ENCODE measurements around the gene MARCHF3.
"Not testable (repeated sequence)": the region's sequence is repeated elsewhere in the genome, so short reads cannot be mapped to it uniquely, and the experiment has no call there.

MARCHF3 gene

GRCh38 chr5:127012916-127013315 lies 17.4 kb downstream of the MARCHF3 start:
- DNase-seq (ENCODE audit: low read depth, low spot score), result peak; percentile 22

DNA sequence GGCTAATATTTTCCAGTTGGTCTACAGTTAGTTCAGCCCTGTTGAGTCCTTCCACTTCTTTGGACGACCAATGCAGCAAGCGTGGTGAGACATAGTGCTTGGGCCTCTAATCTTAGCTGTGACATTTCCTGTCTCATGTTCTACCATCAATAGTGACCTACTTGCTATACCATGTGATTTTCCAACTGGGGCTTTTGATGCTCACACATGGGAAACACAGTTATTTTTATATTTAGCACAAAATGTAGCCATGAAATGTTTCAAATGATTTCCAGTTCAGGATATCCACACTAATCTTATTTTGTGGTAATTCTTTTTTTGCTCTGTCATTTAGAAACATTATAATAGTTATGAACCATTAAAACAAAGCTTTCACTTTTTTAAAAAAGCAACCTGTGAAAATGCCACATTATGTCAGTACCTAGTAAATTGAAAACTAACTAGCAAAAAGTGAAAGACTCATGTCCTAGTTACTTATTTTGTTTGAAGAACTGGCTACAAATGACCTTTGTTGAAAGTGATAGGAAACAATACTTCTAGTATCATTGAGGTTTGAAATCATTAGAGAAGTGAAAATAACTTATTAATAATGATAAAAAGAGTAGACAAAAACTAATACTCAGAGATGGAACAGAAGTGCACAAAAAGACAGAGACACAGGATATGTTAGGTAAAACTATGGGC lies 18.3 kb downstream of the MARCHF3 start:
- no peak for DNase-seq (ENCODE audit: low read depth, low spot score)

- peak; percentile 90 for DNase-seq (ENCODE audit: low read depth, low spot score)
Observed at GRCh38 chr5:127011153-127011552, 19.2 kb downstream of the MARCHF3 start.

- peak; percentile 17 for DNase-seq (ENCODE audit: low read depth, low spot score)
Observed at GRCh38 chr5:127010362-127010761, 20.0 kb downstream of the MARCHF3 start.

GRCh38 chr5:127009784-127010183 lies 20.6 kb downstream of the MARCHF3 start:
- no peak for DNase-seq (ENCODE audit: low read depth, low spot score)

GRCh38 chr5:127008300-127008975 lies 21.9 kb downstream of the MARCHF3 start:
- DNase-seq (ENCODE audit: low read depth, low spot score), result no peak

DNA sequence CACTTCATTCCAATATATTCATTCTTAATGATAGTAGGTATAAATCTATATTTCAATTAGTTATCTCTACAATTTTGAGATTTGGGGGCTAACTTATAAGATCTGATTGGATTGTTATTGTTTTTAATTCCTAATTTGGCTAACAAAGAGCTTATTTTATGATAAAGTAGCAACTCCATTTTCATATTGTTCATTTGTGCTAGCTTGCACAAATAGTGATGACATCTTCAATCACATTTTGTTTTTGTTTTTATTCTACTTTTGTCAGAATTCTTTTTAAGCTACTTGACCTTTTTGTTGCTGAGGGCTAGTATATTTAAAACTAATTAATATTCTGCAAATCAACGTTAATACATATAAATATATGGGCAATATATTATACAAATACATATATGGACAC lies 22.8 kb downstream of the MARCHF3 start:
- no peak for DNase-seq (ENCODE audit: low read depth, low spot score)

- no peak for DNase-seq (ENCODE audit: low read depth, low spot score)
Observed at GRCh38 chr5:127006744-127007143, 23.6 kb downstream of the MARCHF3 start.

GRCh38 chr5:127005282-127005681 lies 25.1 kb downstream of the MARCHF3 start:
- not testable (repeated sequence) for DNase-seq (ENCODE audit: low read depth, low spot score)

DNA sequence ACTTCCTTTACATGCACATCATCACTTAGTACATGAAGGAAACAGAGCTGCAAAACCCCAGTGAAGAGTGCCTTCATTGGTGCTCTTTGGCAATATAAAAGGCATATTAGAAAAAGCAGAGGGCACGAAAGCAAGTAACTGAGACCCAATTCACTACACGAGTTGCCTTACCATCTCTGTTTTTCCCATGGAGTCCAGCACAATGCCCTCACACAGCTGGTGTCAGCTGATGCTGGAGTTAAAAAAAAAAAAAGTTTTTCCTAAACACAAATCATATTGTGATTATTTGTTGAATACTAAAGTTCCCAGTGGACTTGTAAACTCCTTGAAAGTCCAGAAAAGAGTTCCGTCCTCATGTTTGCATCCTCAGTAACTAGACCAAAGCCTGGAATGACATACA lies 25.6 kb downstream of the MARCHF3 start:
- no peak for DNase-seq (ENCODE audit: low read depth, low spot score)

DNA sequence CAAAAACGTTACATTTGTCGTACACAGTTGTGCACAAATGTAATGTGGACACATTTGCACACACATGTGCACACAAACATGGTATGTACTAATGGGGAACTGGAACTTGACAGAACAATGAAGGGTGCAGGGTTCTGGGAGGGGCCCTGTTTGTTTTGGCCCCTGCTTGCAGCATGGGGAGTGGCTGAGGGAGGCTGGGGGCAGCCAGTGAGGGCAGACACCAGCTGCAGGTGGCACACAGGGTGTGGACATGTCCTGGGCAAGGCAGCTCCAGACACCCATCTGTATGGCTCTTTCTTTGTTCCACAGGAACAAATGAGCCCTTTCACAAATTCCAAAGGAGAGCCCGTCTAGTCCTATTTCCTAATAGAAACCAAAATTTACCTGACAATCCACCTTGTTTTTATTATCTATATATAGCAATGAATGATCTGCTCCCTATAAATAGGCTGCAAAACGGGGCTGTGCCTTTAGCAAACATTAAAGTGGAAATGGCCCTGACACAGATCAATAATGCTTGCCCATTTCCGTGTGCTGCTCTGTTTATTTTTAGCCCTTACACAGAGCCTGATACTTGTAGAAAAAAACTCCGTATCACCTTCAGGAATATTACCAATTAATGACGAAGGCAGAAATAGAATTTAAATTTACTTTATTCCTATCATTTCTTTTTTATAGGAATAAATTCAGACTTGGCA lies 26.4 kb downstream of the MARCHF3 start:
- DNase-seq (ENCODE audit: low read depth, low spot score), result no peak

DNA sequence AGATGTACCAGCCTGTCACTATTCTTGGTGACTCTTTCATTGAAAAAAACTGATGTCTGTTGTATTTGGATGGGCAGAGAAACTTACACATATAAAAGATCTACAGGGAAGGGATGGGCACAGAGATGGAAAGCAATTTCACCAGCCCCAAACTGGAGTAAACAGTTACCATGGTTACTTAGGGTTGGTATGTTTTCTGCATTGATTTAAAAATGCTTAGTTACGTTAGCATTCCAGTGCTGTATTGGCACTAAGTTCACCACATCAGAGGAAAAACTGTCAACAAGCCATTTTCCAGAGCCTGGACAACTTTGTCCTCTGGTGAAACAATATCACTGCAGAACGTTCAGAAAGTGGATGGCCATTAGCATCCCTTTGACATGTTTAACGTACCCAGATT lies 28.0 kb downstream of the MARCHF3 start:
- DNase-seq (ENCODE audit: low read depth, low spot score), result peak; percentile 65

- DNase-seq (ENCODE audit: low read depth, low spot score), result peak; percentile 75
Observed at GRCh38 chr5:127001621-127002296, 28.6 kb downstream of the MARCHF3 start.

GRCh38 chr5:126998895-126999570 lies 31.3 kb downstream of the MARCHF3 start:
- no peak for DNase-seq (ENCODE audit: low read depth, low spot score)

DNA sequence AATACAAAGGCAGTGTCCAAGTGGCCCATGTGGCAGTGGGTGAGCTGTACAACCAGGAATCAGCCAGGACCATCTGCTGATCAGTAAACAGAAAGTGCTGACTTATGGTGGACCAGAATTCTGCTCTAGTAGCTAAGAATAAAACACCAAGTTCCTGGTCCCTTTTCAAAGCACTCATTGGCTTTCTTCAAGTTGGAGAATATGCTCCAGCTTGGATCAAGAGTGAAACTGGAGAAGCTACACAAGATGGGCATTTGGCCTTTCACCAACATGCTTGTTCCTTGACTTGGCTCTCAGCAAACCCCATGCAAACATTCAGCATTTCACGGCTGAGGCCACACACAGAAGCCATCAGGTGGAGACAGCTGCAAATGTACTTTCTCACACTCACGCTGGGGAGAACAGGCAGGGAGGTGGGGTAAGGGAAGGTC lies 32.1 kb downstream of the MARCHF3 start:
- peak; percentile 23 for DNase-seq (ENCODE audit: low read depth, low spot score)

- no peak for DNase-seq (ENCODE audit: low read depth, low spot score)
Observed at GRCh38 chr5:126995689-126996088, 34.7 kb downstream of the MARCHF3 start.

DNA sequence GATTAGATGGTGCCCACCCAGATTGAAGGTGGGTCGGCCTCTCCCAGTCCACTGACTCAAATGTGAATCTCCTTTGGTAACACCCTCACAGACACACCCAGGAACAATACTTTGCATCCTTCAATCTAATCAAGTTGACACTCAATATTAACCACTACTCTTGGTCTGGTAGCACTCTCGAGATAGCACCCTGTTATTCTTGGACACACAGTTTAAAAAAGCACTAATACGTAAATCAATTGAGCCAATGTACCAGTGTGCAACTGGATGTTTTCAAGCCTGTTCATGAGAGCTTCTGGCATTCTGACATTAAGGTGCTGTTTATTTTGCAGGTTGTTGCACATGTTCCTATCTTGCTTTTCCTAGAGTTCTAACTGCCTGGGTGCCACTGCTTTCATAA lies 35.3 kb downstream of the MARCHF3 start:
- no peak for DNase-seq (ENCODE audit: low read depth, low spot score)

DNA sequence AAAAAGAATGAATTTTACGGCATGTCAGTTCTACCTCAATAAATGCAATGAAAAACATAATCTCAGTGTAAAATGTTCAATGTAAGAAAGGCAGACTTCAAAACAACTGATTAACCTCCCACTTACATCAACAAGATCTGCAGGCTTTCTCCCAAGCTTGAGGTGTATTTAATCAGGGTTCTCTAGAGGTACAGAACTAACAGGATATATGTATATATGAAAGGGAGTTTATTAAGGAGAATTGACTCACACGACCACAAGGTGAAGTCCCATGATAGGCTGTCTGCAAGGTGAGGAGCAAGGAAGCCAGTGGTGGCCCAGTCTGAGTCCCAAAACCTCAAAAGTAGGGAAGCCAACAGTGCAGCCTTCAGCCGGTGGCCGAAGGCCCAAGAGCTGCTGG lies 35.9 kb downstream of the MARCHF3 start:
- no peak for DNase-seq (ENCODE audit: low read depth, low spot score)

DNA sequence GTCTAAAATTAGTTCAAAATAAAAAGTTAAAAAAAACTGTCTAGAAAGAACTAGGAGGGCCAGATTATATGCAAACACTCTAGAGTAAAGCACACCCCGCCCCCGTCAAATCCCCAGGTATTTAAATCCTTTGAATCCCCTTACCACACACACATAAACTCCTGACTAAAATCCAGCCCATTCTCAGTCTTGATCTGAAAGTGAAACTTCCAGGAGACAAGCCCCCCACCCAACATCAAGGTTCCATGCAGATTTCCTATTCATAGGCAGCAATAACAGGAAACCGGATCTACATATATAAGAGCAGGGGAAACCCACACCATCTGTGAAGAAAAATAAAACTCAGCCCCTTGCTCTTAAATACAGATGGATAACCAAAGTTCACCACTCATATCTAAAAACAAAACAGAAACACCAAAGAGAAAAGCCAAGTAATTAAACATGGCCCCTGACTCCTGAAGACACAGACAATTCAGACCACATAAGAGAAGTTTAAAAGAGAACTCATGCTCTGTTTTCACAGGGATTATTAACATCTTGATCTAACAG lies 42.3 kb downstream of the MARCHF3 start:
- no peak for DNase-seq (ENCODE audit: low read depth, low spot score)

DNA sequence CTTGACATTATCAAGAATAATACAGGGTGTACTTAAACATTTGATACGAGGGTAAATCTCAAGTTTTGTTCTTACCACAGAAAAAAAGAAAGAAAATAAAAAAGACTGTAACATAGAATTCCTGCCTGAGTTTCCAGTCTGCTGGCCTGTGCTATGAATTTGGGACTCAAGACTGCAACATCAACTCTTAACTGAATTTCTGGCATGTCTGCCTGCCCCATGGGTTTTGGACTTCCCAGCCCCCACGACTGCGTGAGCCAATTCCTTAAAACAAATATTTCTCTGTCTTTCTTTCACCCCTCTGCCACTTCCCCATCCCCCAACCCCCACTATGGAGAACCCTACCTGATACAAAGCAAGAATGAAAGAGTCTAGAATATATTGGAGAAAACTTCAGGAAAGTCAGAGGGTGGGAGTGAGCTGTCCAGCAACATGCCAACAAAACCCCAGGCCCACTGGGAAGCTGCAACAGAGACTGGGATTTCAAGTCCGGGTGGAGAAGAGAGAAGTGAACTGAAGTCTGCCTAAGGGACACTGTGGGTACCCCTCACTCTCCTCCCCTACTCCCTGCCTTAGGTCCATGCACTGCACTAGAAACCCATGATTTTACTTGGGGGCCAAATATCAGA lies 43.0 kb downstream of the MARCHF3 start:
- DNase-seq (ENCODE audit: low read depth, low spot score), result no peak

DNA sequence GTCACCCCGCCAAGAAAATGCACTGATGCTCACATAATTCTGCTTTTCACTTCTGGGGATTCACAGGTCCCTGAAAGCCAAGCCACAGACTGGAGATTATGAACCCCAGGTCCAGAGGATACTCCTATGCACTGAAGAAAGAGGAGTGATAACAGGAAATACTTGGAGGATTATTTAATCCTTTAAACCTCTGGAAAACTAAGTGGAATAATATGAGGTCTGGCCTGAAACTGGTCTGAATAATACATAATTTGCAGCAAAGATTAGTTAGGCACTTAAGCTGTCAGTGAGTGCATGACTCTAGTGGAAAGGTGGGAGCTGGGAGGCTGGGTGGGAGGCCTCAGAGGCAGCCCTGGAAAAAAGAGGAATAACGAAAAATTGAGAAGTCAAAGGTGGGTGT lies 45.7 kb downstream of the MARCHF3 start:
- DNase-seq (ENCODE audit: low read depth, low spot score), result no peak
